GM21576 (cell line): Measurements from ENCODE around the gene SLC25A42.
"Not testable (repeated sequence)": the region's sequence is repeated elsewhere in the genome, so short reads cannot be mapped to it uniquely, and the experiment has no call there.

Source experiments
- ATAC-seq: cut with Tn5 transposase; IDR thresholded peaks from one replicate; pipeline ENCODE4 v1.9.1; 2021; ENCODE audit warnings: mild to moderate bottlenecking, moderate library complexity; ENCODE audit not compliant: unreplicated experiment

The SLC25A42 gene, protein sequence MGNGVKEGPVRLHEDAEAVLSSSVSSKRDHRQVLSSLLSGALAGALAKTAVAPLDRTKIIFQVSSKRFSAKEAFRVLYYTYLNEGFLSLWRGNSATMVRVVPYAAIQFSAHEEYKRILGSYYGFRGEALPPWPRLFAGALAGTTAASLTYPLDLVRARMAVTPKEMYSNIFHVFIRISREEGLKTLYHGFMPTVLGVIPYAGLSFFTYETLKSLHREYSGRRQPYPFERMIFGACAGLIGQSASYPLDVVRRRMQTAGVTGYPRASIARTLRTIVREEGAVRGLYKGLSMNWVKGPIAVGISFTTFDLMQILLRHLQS

GRCh38 chr19:19063183-19064097, at the start of gene SLC25A42:
SLC25A42 (plus strand) TSS chr19:19063994; CDS start chr19:19096125, 32,131 bp downstream.
- peak; percentile 87 for ATAC-seq

GRCh38 chr19:19021115-19021514, 42.7 kb upstream of the SLC25A42 start:
- no peak for ATAC-seq

- no peak for ATAC-seq
Measured at GRCh38 chr19:19022380-19022961, 41.3 kb upstream of the SLC25A42 start.

GRCh38 chr19:19023376-19023775, 40.4 kb upstream of the SLC25A42 start:
- not testable (repeated sequence) for ATAC-seq

GRCh38 chr19:19025861-19026260, 37.9 kb upstream of the SLC25A42 start:
- no peak for ATAC-seq

GRCh38 chr19:19026299-19026971, 37.4 kb upstream of the SLC25A42 start:
- no peak for ATAC-seq

DNA sequence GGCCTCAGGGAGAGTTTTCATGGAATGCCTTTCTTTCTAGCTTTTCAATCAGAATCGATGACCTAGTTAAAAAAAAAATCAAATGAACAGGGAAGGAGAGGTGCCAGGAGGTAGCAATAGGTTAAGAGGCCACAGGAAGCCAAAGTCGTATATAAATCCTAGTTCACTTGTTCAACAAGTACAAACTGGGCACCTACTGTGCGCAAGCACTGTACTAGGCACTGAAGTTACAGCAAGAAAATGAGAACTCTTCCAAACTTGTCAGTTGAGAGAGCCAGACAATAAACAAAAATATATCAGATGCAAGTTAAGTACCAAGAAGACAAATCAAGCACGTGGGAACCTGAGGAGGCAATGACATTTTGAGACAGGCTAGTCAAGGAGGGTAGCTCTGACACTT, 36.6 kb upstream of the SLC25A42 start:
- no peak for ATAC-seq

- ATAC-seq = no peak
Measured at GRCh38 chr19:19028526-19028925, 35.3 kb upstream of the SLC25A42 start.

- no peak for ATAC-seq
Measured at GRCh38 chr19:19031891-19032290, 31.9 kb upstream of the SLC25A42 start.

GRCh38 chr19:19032420-19033175, 31.2 kb upstream of the SLC25A42 start:
- ATAC-seq = peak; percentile 5

- ATAC-seq = peak; percentile 25
Measured at GRCh38 chr19:19033176-19033425, 30.7 kb upstream of the SLC25A42 start.

GRCh38 chr19:19033426-19034203, 30.2 kb upstream of the SLC25A42 start, which contains the start of the genes ARMC6 and SUGP2:
ARMC6 (plus strand) TSS chr19:19033603; CDS start chr19:19034210, 607 bp downstream.
SUGP2 (minus strand) TSS chr19:19033517; CDS start chr19:19031071, 2,446 bp downstream.
- ATAC-seq = peak; percentile 65

GRCh38 chr19:19034204-19034624, 29.6 kb upstream of the SLC25A42 start:
- ATAC-seq = peak; percentile 51

DNA sequence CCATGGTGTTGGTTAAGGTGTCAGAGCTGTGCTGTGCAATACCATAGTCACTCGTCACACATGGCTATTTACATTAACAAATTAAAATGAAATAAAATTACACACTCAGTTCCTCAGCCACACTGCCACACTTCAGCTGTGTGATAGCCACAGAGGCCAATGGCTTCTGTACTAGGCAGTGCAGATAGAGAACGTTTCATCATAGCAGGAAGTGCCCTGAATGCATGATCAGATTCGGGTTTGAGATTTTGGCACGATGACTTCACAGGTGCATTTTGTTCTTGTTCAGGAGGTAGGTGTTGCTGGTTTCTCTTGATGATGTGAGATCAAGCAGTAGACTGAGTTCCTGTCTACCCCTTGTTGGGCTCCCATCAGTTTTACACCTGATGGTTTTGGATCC, 23.9 kb upstream of the SLC25A42 start:
- no peak for ATAC-seq

- no peak for ATAC-seq
Measured at GRCh38 chr19:19040417-19040816, 23.4 kb upstream of the SLC25A42 start.

GRCh38 chr19:19042732-19043280, 21.0 kb upstream of the SLC25A42 start:
- ATAC-seq = no peak

DNA sequence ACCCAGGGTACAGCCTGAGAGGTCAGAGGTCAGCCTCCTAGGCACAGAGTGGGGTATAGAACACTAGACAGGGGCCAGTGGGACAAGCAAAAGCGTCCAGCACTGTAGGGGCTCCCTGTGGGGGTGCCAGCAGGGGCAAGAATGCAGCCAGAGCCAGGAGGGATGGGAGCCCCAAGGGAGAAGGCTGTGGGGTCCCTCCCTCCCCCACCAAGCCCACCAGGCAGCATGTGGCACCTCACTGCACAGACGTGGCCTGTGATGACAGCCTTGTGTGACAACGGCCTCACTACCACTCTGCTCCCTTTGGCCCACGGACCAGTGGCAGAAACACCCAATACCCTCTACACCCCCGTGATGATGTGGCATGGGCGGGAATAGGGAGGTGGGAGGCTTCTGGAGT, 20.3 kb upstream of the SLC25A42 start:
- no peak for ATAC-seq

GRCh38 chr19:19043881-19044280, 19.9 kb upstream of the SLC25A42 start:
- no peak for ATAC-seq

DNA sequence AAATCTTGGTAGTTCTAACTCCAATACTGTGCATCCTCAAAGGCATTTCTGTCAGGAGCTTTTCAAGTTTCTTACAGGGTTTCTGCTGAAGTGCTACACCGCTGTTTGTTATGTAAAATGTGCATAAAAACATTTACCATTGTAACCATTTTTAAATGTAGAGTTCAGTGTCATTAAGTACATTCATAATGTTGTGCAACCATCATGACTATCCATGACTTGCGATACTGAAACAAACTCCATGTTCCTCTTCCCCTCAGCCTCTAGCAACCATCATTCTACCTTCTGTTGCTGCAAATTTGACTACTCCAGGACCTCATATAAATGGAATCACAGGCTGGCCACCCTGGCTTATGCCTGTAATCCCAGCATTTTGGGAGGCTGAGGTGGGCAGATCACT, 14.4 kb upstream of the SLC25A42 start:
- no peak for ATAC-seq
